ENCODE measurements around the gene MAPKAP1. TPM values are rescaled to one million over a fixed set of nuclear protein-coding genes. Genes with fewer than 3 reads are reported as not detected.

The MAPKAP1 gene
- total and polyA plus RNA-seq, 9 of the 15 experiments (the other 6 are each of a cell fraction or from before 2014, with no cell fraction given) = 2.6 to 82.1 (median 61.1) TPM

DNA sequence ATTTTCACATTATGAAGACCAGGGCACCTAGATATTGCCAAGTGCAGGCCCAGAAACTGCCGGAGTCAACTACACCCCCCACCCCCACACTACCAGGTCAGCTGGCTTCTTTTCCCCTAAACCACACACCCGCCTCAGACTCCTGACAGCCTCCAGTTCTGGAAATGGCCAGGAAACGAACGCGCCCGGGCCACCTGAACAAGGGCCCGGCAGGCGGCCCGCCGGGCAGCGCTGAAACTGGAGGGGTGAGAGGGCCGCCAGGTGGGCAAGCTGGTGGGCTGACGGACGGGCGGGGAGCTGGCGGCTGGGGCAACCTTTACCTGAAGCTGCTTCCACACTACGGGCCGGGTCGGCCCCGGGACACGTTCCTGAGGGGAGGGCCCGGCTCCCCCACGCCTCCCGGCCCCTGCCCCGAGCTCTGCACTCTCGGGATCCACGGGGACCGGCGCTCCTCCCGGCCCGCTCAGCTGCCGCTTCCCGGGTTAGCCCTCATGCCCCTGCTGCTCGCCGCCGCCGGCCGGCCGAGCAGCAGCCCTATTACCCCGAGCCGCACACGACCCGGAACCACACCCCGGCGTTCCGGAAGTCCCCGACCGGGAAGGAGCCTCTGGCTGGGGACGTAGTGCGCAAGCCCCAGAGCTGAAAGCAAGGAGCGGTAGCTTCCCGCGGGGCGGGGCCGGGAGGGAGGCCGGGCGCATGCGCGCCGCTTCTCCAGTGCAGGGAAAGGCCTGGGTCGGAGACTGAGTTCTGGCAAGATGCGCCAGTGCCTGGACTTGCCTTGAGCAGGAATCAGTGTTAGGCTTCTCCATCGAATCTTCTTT is at the start of gene MAPKAP1 (continued):
- TF ChIP-seq ZBTB1 (CRISPR knock-in tag; IDR thresholded peaks at IDR 0.05; ENCODE audit: borderline replicate concordance, low read depth) = no peak
- TF ChIP-seq YY1 (IDR thresholded peaks at IDR 0.05; ENCODE audit: borderline replicate concordance in 1 of 3, control insufficient read depth in 1 of 3, extremely low read depth in 1 of 3, insufficient read depth in 3 of 3, insufficient read length in 1 of 3, insufficient replicate concordance in 2 of 3, low read depth in 1 of 3, low read length in 2 of 3) = peak in 2 of 3 experiments; percentile 64 to 78
- TF ChIP-seq SP1 (CRISPR knock-in tag; IDR thresholded peaks at IDR 0.05) = peak; percentile 64; the same call in 1 of the 2 replicates
- peak; percentile 52; the same call in 1 of the 2 replicates for TF ChIP-seq L3MBTL2 (IDR thresholded peaks at IDR 0.05)
- TF ChIP-seq SIN3B (IDR thresholded peaks at IDR 0.05; ENCODE audit: low read depth) = peak; percentile 77; the same call in 1 of the 2 replicates
- TF ChIP-seq TARDBP (IDR thresholded peaks at IDR 0.05) = peak; percentile 25; the same call in 1 of the 2 replicates
- TF ChIP-seq, protein P1, sequence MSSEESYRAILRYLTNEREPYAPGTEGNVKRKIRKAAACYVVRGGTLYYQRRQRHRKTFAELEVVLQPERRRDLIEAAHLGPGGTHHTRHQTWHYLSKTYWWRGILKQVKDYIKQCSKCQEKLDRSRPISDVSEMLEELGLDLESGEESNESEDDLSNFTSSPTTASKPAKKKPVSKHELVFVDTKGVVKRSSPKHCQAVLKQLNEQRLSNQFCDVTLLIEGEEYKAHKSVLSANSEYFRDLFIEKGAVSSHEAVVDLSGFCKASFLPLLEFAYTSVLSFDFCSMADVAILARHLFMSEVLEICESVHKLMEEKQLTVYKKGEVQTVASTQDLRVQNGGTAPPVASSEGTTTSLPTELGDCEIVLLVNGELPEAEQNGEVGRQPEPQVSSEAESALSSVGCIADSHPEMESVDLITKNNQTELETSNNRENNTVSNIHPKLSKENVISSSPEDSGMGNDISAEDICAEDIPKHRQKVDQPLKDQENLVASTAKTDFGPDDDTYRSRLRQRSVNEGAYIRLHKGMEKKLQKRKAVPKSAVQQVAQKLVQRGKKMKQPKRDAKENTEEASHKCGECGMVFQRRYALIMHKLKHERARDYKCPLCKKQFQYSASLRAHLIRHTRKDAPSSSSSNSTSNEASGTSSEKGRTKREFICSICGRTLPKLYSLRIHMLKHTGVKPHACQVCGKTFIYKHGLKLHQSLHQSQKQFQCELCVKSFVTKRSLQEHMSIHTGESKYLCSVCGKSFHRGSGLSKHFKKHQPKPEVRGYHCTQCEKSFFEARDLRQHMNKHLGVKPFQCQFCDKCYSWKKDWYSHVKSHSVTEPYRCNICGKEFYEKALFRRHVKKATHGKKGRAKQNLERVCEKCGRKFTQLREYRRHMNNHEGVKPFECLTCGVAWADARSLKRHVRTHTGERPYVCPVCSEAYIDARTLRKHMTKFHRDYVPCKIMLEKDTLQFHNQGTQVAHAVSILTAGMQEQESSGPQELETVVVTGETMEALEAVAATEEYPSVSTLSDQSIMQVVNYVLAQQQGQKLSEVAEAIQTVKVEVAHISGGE (CRISPR knock-in tag; IDR thresholded peaks at IDR 0.05) = peak in 2 of 3 experiments; percentile 70 to 91; a peak in 5 of 6 replicates
- TF ChIP-seq FOXM1 (IDR thresholded peaks at IDR 0.05; ENCODE audit: low read depth) = no peak
- TF ChIP-seq FOXM1 (CRISPR knock-in tag; IDR thresholded peaks at IDR 0.05; ENCODE audit: low read depth) = no peak; the same call in 1 of the 2 replicates
- 0 out of 2 replicates have a peak, but pooled peaks have one; percentile 15 for TF ChIP-seq EHMT2 (IDR thresholded peaks at IDR 0.05)
- no peak for TF ChIP-seq KHSRP (IDR thresholded peaks at IDR 0.05)
- 0 out of 2 replicates have a peak, but pooled peaks have one; percentile 21 for TF ChIP-seq CREM (IDR thresholded peaks at IDR 0.05; ENCODE audit: low read depth)
- TF ChIP-seq, protein P2, sequence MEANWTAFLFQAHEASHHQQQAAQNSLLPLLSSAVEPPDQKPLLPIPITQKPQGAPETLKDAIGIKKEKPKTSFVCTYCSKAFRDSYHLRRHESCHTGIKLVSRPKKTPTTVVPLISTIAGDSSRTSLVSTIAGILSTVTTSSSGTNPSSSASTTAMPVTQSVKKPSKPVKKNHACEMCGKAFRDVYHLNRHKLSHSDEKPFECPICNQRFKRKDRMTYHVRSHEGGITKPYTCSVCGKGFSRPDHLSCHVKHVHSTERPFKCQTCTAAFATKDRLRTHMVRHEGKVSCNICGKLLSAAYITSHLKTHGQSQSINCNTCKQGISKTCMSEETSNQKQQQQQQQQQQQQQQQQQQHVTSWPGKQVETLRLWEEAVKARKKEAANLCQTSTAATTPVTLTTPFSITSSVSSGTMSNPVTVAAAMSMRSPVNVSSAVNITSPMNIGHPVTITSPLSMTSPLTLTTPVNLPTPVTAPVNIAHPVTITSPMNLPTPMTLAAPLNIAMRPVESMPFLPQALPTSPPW (CRISPR knock-in tag; IDR thresholded peaks at IDR 0.05) = peak; percentile 84
- TF ChIP-seq FIP1L1 (IDR thresholded peaks at IDR 0.05; ENCODE audit: low read depth, low read length, poor library complexity, severe bottlenecking) = peak; percentile 47
- TF ChIP-seq, protein P3, sequence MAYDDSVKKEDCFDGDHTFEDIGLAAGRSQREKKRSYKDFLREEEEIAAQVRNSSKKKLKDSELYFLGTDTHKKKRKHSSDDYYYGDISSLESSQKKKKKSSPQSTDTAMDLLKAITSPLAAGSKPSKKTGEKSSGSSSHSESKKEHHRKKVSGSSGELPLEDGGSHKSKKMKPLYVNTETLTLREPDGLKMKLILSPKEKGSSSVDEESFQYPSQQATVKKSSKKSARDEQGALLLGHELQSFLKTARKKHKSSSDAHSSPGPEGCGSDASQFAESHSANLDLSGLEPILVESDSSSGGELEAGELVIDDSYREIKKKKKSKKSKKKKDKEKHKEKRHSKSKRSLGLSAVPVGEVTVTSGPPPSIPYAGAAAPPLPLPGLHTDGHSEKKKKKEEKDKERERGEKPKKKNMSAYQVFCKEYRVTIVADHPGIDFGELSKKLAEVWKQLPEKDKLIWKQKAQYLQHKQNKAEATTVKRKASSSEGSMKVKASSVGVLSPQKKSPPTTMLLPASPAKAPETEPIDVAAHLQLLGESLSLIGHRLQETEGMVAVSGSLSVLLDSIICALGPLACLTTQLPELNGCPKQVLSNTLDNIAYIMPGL (CRISPR knock-in tag; IDR thresholded peaks at IDR 0.05) = 0 out of 2 replicates have a peak, but pooled peaks have one; percentile 25
- TF ChIP-seq RB1 (IDR thresholded peaks at IDR 0.05; ENCODE audit: low read depth) = peak; percentile 64
- TF ChIP-seq POLR2AphosphoS5 (IDR thresholded peaks at IDR 0.05; ENCODE audit: control insufficient read depth, insufficient read depth, low read depth, low read length) = peak; percentile 82
- TF ChIP-seq POLR2A (conservative IDR thresholded peaks at IDR 0.05) = peak; percentile 94
- no peak for TF ChIP-seq WHSC1 (IDR thresholded peaks at IDR 0.05; ENCODE audit: low read length)
- no peak for TF ChIP-seq MTF1 (CRISPR knock-in tag; IDR thresholded peaks at IDR 0.05; ENCODE audit: borderline replicate concordance)
- no peak for TF ChIP-seq ZFP1 (CRISPR knock-in tag; IDR thresholded peaks at IDR 0.05)

Data from K562 (cell line).